ENCODE data around the gene CDKN2D.
"Not testable (repeated sequence)": the region's sequence is repeated elsewhere in the genome, so short reads cannot be mapped to it uniquely, and the experiment has no call there.

Gene CDKN2D

DNA sequence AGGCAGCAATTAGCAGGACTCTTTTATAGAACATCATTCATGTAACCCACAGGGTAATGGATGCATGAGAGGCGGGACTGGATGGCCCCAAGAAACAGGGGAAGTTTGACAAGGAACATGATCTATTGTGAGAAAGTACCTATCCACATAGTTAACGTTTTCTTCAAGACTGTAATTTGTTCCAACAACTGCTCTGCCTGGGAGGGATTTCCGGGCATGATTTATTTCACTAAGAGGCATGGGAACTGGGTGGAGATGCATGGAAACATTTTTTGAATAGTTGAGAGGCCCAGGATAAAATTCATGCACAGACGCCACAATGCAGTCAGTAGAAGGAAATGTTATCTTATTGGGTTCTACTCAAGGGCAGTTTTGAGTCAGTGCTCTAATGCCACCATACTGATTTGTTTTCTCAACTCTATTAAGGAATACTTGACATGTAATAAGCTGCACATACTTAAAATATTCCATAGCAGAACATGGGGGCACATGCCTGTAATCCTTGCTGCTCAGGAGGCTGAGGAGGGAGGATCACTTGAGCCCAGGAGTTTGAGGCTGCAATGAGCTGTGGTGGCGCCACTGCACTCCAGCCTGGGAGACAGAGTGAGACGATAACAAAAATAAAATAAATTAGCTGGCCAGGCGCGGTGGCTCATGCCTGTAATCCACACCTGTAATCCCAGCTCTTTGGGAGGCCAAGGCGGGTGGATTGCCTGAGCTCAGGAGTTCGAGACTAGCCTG, 35.0 kb downstream of the CDKN2D start:
- H3K4me3 ChIP-seq (ENCODE audit: low read length), result no peak overlapping the region
- no peak for DNase-seq (ENCODE audit: low read depth, low spot score)

DNA sequence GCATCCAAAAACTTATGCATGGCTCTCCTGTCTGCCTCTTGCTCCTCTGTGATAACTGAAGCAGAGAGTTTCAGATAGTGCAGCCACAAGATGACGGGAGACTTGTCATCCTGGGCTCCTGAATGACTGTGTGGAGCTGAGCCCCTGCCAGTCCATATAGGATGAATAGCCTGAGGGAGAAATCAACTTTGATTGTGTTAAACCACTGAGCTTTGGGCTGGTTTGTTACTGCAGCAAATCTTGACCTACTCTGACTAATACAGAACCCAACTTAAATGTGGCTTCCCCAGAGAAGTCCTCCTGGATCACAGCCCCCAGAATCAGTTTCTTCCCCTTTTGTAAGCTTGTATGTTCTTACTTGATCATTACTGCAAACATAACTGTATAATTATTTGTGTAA, 36.3 kb downstream of the CDKN2D start:
- H3K4me3 ChIP-seq (ENCODE audit: low read length), result no peak overlapping the region
- no peak for DNase-seq (ENCODE audit: low read depth, low spot score)

DNA sequence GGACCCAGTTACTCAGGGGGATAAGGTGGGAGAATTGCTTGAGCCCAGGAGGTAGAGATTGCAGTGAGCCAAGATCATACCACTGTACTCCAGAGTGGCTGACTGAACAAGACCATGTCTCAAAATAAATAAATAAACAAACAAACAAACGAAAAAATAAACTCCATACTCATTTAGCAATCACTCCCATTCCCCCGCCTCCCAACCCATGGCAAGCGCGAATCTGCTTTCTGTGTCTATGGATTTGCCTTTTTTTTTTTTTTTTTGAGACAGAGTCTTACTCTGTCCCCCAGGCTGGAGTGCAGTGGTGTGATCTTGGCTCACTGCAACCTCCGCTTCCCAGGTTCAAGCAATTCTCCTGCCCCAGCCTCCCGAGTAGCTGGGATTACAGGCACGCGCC, 41.9 kb downstream of the CDKN2D start:
- not testable (repeated sequence) for DNase-seq (ENCODE audit: low read depth, low spot score); H3K4me3 ChIP-seq (ENCODE audit: low read length)

DNA sequence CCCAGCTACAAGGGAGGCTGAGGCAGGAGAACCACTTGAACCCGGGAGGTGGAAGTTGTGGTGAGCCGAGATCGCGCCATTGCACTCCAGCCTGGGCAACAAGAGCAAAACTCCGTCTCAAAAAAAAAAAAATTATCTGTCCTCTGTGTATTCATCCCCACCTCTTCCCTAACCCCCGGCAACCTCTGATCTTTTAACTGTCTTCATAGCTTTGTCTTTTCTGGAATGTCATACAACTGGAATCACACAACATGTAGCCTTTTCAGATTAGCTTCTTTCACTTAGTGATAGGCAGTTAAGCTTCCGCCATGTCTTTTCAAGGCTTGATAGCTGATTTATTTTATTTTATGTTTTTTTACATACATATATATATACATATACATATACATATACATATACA, 43.1 kb downstream of the CDKN2D start:
- DNase-seq (ENCODE audit: low read depth, low spot score), result no peak
- H3K4me3 ChIP-seq (ENCODE audit: low read length), result no peak overlapping the region

DNA sequence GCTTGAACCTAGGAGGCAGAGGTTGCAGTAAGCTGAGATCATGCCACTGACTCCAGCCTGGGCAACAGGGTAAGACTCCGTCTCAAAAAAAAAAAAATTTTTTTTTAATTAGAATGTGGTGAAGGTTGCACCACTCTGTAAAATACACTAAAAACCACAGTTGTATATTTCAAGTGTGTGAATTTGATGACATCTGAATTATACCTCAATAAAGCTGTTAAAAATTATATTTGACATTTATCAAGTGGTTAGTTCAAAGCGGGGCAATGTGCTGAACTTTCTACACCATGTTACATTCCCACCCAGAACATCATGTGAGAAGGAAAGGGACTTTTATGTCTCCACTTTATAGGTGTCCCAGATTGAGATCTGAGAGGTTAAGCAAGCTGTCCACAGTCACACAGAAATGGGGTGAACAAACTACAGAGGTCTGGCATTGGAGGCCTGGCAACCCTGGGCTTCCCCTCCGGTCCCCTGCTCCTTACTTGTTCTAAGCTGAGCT, 45.6 kb downstream of the CDKN2D start:
- no peak overlapping the region for H3K4me3 ChIP-seq (ENCODE audit: low read length)
- DNase-seq (ENCODE audit: low read depth, low spot score), result no peak

DNA sequence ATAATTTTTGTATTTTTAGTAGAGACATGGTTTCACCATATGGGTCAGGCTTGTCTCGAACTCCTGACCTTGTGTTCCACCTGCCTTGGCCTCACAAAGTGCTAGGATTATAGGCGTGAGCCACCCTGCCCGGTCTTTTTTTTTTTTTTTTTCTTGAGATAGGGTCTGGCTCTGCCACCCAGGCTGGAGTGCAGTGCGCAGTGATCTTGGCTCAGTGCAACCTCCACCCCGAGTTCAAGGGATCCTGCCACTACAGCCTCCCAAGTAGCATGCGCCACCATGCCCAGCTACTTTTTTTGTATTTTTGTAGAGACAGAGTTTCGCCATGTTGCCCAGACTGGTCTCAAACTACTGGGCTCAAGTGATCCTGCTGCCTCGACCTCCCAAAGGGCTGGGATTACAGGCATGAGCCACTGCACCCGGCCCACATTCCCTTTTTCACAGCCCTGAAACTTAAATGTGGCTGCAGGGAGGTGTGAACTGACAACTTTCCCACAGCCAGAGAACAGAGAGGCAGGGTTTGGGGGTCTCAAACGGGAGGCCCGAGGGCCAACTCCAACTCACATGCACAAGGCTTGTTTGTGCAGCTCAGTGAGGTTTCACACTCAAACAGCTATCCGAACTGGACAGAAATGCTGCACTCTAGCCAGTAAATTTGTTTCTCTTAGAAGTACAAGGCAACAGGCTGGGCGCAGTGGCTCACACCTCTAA, 47.2 kb downstream of the CDKN2D start:
- no peak overlapping the region for H3K4me3 ChIP-seq (ENCODE audit: low read length)
- DNase-seq (ENCODE audit: low read depth, low spot score), result no peak

DNA sequence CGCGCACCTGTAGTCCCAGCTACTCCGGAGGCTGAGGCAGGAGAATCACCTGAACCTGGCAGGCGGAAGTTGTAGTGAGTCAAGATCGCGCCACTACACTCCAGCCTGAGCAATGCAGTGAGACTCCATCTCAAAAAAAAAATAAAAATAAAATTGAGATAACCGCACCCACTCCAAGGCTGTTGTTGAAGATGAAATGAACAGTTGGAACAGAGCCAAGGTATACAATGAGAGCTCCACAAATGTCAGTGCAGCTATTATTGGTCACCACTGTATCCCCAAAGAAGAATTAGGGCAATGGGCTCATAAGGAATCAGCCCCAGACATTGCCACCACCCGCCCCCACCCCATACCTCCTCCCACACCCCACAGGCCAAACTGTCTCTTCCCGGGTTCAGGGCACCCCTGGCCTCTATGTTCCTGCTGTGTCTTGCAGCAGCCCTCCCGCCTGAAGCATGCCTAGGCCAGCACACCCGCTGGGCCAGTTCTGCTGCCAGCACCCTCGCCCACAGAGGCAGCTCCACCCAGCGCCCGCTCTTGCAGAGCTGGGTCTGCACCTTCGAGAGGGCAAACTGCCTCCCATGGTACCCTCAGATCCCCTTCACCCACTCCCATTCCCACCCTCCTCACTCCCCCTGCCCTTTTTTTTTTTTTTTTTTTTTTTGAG, 48.0 kb downstream of the CDKN2D start:
- DNase-seq (ENCODE audit: low read depth, low spot score), result no peak

DNA sequence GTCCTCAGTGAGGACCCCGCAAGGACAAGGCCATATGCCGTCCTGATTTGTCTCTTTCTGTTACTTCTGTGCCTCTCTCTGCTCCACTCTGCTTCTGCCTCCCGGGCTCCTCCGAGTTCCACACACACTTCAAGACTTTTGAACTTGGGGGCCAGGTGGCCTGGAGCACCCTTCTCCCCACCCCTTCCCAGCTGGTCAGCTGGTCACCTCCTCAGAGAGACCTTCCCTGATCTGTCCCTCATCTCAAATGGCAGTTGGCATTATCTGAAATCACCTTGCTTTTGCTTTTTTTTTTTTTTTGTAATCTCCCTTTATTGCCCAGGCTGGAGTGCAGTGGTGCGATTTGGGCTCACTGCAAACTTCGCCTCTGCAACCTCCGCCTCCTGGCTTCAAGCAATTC, 49.4 kb downstream of the CDKN2D start:
- no peak overlapping the region for H3K4me3 ChIP-seq (ENCODE audit: low read length)

More for the DNA sequence above, 48.0 kb downstream of the CDKN2D start:
- H3K4me3 ChIP-seq (ENCODE audit: low read length), result no peak overlapping the region

DNA sequence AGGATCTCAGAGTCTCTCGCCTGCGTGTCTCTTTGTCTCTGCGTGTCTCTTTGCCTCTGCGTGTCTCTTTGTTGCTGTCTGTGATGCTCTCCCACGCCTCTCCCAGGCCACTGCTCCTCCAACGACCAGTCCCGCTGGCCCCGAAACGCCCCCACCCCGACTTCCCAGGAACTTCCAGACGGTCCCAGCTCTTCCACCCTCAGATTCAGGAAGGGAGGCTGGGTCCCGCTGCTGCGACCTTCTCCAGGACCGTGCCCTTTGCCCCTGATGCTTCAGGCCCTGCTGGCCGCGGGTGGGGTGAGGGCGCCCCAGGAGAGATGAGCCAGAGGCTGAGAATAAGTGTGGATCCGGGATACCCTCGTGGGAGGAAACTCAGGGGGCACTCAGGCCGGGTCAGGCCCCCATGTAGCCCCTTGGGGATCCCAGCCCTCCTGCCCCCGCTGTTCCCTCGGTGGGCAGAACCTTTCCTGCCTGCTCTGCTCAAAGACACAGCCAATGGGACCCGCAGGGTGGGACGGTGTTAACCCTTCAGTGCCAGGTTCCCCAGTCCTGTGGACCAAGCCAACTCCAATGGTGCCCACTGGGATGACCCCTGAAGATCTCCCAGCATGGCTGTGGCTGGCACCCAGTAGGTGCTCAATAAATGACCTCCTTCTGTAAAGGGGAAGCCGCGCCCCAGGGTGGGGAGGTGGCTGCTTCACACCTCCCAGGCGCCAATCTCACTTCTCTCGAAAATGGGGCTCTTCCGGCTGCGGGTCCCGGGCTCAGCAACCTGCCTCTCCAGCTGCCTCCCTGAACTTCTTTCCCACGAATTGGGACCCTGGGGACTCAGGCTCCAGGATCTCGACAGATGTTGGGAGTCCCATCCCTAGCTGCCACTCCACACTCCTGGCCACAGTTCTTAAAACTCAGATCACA, 50.1 kb downstream of the CDKN2D start:
- no peak for DNase-seq (ENCODE audit: low read depth, low spot score)
- no peak overlapping the region for H3K4me3 ChIP-seq (ENCODE audit: low read length)

More for the DNA sequence above, 49.4 kb downstream of the CDKN2D start:
- no peak for DNase-seq (ENCODE audit: low read depth, low spot score)

DNA sequence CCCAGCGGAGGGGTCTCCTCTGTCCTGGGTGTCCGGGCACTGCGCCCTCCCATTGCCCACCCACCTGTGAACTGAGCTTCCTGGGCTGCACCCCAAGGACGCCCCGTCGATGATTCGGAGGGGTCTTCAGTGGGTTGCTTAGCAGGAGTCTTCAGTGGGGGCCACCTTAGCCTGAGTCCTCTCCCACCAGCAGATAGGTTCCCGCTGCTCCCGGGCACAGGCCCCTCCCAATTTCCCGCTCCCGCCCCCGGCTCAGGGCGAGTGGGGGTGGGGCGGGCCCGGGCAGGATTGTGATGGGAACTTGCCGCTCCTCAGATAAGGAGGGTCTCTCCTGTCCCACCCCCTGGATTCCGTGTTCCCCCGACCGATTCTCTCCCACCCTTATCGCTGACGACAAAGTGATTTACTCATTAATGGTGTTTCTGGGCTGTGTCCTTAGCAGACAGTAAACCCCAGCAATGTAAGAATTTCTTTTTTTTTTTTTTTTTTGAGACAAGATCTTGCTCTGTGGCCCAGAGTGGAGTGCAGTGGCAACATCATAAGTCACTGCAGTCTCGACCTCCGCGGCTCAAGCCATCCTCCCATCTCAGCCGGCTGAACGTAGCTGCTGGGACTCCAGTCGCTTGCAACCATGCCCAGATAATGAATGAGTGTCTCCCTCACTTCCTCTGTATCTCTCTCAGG, 50.9 kb downstream of the CDKN2D start:
- no peak overlapping the region for H3K4me3 ChIP-seq (ENCODE audit: low read length)
- no peak for DNase-seq (ENCODE audit: low read depth, low spot score)

DNA sequence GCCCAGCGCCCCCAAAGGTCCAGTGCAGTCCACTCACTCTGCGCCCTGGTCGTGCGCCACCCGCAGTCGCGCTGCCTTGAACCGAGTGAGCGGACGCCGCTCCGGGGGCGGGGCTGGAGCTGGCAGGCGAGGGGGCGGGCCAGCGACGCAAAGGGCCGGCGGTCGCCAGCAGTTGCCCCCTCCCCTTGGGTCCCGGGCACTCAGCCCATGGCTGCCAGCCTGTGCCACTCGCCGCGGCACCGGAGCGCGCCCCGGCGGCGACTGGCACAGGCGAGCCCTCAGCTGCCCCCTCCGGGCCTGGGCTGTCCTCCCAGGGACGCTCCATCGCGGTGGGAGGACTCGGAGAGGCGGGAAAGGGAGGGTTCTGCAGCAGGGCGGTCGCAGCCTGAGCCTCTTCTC, 51.4 kb downstream of the CDKN2D start, which contains the start of gene S1PR5:
Gene S1PR5, minus strand, starts transcription at position 87 of the 399 bp plus-strand sequence. CDS start 2,436 bp downstream, outside the sequence.
- no peak for DNase-seq (ENCODE audit: low read depth, low spot score)
- no peak within 1 kb of the TSS for H3K4me3 ChIP-seq (ENCODE audit: low read length)

DNA sequence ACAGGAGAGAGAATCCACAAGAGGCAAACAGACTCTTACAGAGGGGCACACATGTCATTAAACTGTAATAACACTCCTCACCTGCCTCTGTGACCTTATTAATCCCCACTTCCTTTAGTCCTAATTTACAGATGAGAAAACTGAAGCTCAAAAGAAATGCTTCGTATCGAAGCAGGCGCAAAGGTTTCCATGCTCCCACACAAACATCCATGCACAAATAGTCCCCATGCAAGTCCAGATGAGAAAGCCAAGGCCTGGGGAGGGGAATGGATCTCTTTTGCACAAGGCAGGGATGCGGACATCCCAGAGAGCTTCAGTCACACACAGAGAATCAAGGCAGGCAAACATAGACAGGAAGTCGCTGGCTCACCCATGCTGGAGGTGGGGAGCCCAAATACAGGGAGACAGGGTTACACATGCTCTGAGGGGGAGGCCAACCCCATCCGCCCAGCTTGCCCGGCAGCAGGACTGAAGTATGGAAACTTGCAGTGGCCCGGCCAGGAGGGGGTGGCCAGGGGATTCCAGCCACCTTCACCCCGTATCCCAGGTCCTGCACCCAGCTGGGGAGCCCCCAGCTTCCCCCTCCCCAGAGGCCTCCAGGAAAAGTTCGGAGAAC, 52.0 kb downstream of the CDKN2D start:
- DNase-seq (ENCODE audit: low read depth, low spot score), result no peak
- H3K4me3 ChIP-seq (ENCODE audit: low read length), result no peak overlapping the region
